Trophoblast cell (in vitro differentiated cells and primary cell): ENCODE data around the gene NKAIN4.

Experiments
- DNase-seq, 2 donors: peaks; one replicate each; pipeline ENCODE4 v3.0.0-alpha.2; 2016
- H2AFZ ChIP-seq: 2 replicates; pipeline ENCODE4 v1.6.1; 2013; ENCODE audit warnings: low read length, moderate library complexity, mild to moderate bottlenecking; ENCODE audit not compliant: insufficient read depth, poor library complexity
- H2AK5ac ChIP-seq: 2 replicates; pipeline ENCODE4 v1.6.1; 2013; ENCODE audit warnings: mild to moderate bottlenecking, low read length
- H2BK120ac ChIP-seq: 2 replicates; pipeline ENCODE4 v1.6.1; 2013; ENCODE audit warnings: low read length, mild to moderate bottlenecking, moderate library complexity; ENCODE audit not compliant: insufficient read depth, poor library complexity
- H2BK12ac ChIP-seq: 2 replicates; pipeline ENCODE4 v1.6.1; 2013; ENCODE audit warnings: mild to moderate bottlenecking, low read length, moderate library complexity
- H2BK5ac ChIP-seq: 2 replicates; pipeline ENCODE4 v1.6.1; 2013; ENCODE audit warnings: low read length, low read depth, moderate library complexity, mild to moderate bottlenecking; ENCODE audit not compliant: poor library complexity
- H3K14ac ChIP-seq: 2 replicates; pipeline ENCODE4 v1.6.1; 2013; ENCODE audit warnings: mild to moderate bottlenecking, low read length
- H3K18ac ChIP-seq: 2 replicates; pipeline ENCODE4 v1.6.1; 2013; ENCODE audit warnings: mild to moderate bottlenecking, low read length
- H3K23ac ChIP-seq: 2 replicates; pipeline ENCODE4 v1.6.1; 2013; ENCODE audit warnings: low read length
- H3K27ac ChIP-seq: 2 replicates; pipeline ENCODE4 v1.5.1; 2013; ENCODE audit warnings: low read depth, mild to moderate bottlenecking, inconsistent platforms, low read length, moderate library complexity
- H3K27me3 ChIP-seq: 2 replicates; pipeline ENCODE4 v1.6.1; 2013; ENCODE audit warnings: inconsistent platforms, mild to moderate bottlenecking, low read length, moderate library complexity; ENCODE audit not compliant: insufficient read depth
- H3K36me3 ChIP-seq, 2 experiments: 1 replicate in 1 of 2; 2 replicates in 1 of 2; pipeline ENCODE4 v1.6.1; 2013; ENCODE audit warnings: low read length in 2 of 2, mild to moderate bottlenecking in 2 of 2, moderate library complexity in 1 of 2; ENCODE audit not compliant: insufficient read depth in 2 of 2, control insufficient read depth in 1 of 2
- H3K4ac ChIP-seq: 2 replicates; pipeline ENCODE4 v1.6.1; 2013; ENCODE audit warnings: low read depth, mild to moderate bottlenecking, low read length, moderate library complexity
- H3K4me1 ChIP-seq, 2 experiments: 1 replicate in 1 of 2; 2 replicates in 1 of 2; pipeline ENCODE4 v1.6.1; 2013; ENCODE audit warnings: low read length in 2 of 2, mild to moderate bottlenecking in 2 of 2, moderate library complexity in 1 of 2; ENCODE audit not compliant: insufficient read depth in 2 of 2, control insufficient read depth in 1 of 2
- H3K4me2 ChIP-seq: 2 replicates; pipeline ENCODE4 v1.6.1; 2013; ENCODE audit warnings: inconsistent platforms, mild to moderate bottlenecking, low read length, moderate library complexity
- H3K4me3 ChIP-seq: 2 replicates; pipeline ENCODE4 v1.5.1; 2013; ENCODE audit warnings: mild to moderate bottlenecking, low read depth, low read length, inconsistent platforms
- H3K79me1 ChIP-seq: one replicate; pipeline ENCODE4 v1.6.1; 2013; ENCODE audit warnings: low read length
- H3K79me2 ChIP-seq: 2 replicates; pipeline ENCODE4 v1.6.1; 2013; ENCODE audit warnings: low read length, mild to moderate bottlenecking; ENCODE audit not compliant: control insufficient read depth, insufficient read depth, poor library complexity
- H3K9ac ChIP-seq: 2 replicates; pipeline ENCODE4 v1.6.1; 2013; ENCODE audit warnings: mild to moderate bottlenecking, low read length
- H3K9me3 ChIP-seq: 2 replicates; pipeline ENCODE4 v1.6.1; 2013; ENCODE audit warnings: low read depth, mild to moderate bottlenecking, control low read depth, inconsistent platforms, low read length; ENCODE audit not compliant: insufficient read depth
- H4K12ac ChIP-seq: 2 replicates; pipeline ENCODE4 v1.6.1; 2013; ENCODE audit warnings: low read depth, mild to moderate bottlenecking, low read length, moderate library complexity
- H4K8ac ChIP-seq: 2 replicates; pipeline ENCODE4 v1.6.1; 2013; ENCODE audit warnings: low read depth, mild to moderate bottlenecking, low read length, moderate library complexity
- H4K91ac ChIP-seq: one replicate; pipeline ENCODE4 v1.6.1; 2013; ENCODE audit warnings: low read depth, mild to moderate bottlenecking, low read length, moderate library complexity
- WGBS: extraction: QIAGEN DNeasy Blood & Tissue Kit; methylation state at CpG from one replicate; pipeline ENCODE4 v1.1.7; 2013; ENCODE audit warnings: missing lambda C conversion rate; ENCODE audit not compliant: insufficient read length, insufficient coverage; ENCODE audit errors: extremely low coverage; 5-methylcytosine and 5-hydroxymethylcytosine counted together

Gene NKAIN4

GRCh38 chr20:63297796-63298572, 43.7 kb upstream of the NKAIN4 start:
- Histone ChIP-seq H4K91ac (no peak overlapping the region), H3K9me3 (peaks cover 3% of the 10 kb centered on the region)

GRCh38 chr20:63297371-63297781, 43.1 kb upstream of the NKAIN4 start:
- H4K12ac ChIP-seq = no peak overlapping the region
- no peak overlapping the region for H3K27ac ChIP-seq
- WGBS = no CpG with 5 or more reads among the region's 11 CpGs

More at GRCh38 chr20:63297796-63298572, 43.7 kb upstream of the NKAIN4 start:
- Histone ChIP-seq H4K12ac (no peak overlapping the region), H2BK120ac (no peak overlapping the region), H3K79me2 (no peaks in the 10 kb centered on the region), H3K4me2 (no peak overlapping the region), H3K27me3 (no peaks in the 10 kb centered on the region), H3K23ac (no peak overlapping the region), H3K14ac (no peak overlapping the region), H3K27ac (no peak overlapping the region), H2AFZ (no peak overlapping the region), H3K4me3 (peak overlapping the region; percentile 0), H2AK5ac (no peak overlapping the region), H3K4me1 (no peaks in the 10 kb centered on the region), H3K79me1 (no peaks in the 10 kb centered on the region), H3K4ac (no peak overlapping the region), H3K36me3 (no peaks in the 10 kb centered on the region), H4K8ac (no peak overlapping the region), H2BK5ac (no peak overlapping the region), H3K18ac (no peak overlapping the region), H3K9ac (no peak overlapping the region), H2BK12ac (no peak overlapping the region)
- no CpG with 5 or more reads among the region's 16 CpGs for WGBS
- DNase-seq = no peak

GRCh38 chr20:63296531-63297299, 42.5 kb upstream of the NKAIN4 start:
- no peak overlapping the region for H4K12ac ChIP-seq
- H3K27ac ChIP-seq = no peak overlapping the region
- H2BK120ac ChIP-seq = no peak overlapping the region
- no peak overlapping the region for H2AFZ ChIP-seq
- H4K8ac ChIP-seq = no peak overlapping the region
- H3K23ac ChIP-seq = no peak overlapping the region
- no peak overlapping the region for H3K9ac ChIP-seq
- no peaks in the 10 kb centered on the region for H3K27me3 ChIP-seq
- no peak overlapping the region for H2AK5ac ChIP-seq
- no peaks in the 10 kb centered on the region for H3K36me3 ChIP-seq
- H3K79me2 ChIP-seq = no peaks in the 10 kb centered on the region
- no peak overlapping the region for H3K4me3 ChIP-seq
- WGBS = no CpG with 5 or more reads among the region's 18 CpGs
- H3K4ac ChIP-seq = no peak overlapping the region
- H3K14ac ChIP-seq = no peak overlapping the region
- H3K79me1 ChIP-seq = no peaks in the 10 kb centered on the region
- no peak overlapping the region for H4K91ac ChIP-seq
- H3K18ac ChIP-seq = no peak overlapping the region
- H3K9me3 ChIP-seq = peaks cover 3% of the 10 kb centered on the region
- H2BK12ac ChIP-seq = no peak overlapping the region
- no peaks in the 10 kb centered on the region for H3K4me1 ChIP-seq
- H2BK5ac ChIP-seq = no peak overlapping the region
- DNase-seq = no peak
- H3K4me2 ChIP-seq = no peak overlapping the region

More at GRCh38 chr20:63297371-63297781, 43.1 kb upstream of the NKAIN4 start:
- Histone ChIP-seq H3K18ac (no peak overlapping the region), H3K27me3 (no peaks in the 10 kb centered on the region), H4K8ac (no peak overlapping the region), H4K91ac (no peak overlapping the region), H3K79me1 (no peaks in the 10 kb centered on the region), H2BK5ac (no peak overlapping the region), H3K36me3 (no peaks in the 10 kb centered on the region), H3K4ac (no peak overlapping the region), H3K14ac (no peak overlapping the region), H3K9me3 (peaks cover 3% of the 10 kb centered on the region), H3K23ac (no peak overlapping the region), H2BK12ac (no peak overlapping the region), H2AK5ac (no peak overlapping the region), H2BK120ac (no peak overlapping the region), H3K79me2 (no peaks in the 10 kb centered on the region), H3K4me2 (no peak overlapping the region), H2AFZ (no peak overlapping the region), H3K4me3 (no peak overlapping the region), H3K4me1 (no peaks in the 10 kb centered on the region), H3K9ac (no peak overlapping the region)
- DNase-seq = no peak

- DNase-seq = no peak
Observed at GRCh38 chr20:63295846-63296245, 41.6 kb upstream of the NKAIN4 start.

More at GRCh38 chr20:63295846-63296245, 41.6 kb upstream of the NKAIN4 start:
- Histone ChIP-seq H2BK5ac (no peak overlapping the region), H3K18ac (no peak overlapping the region), H3K79me2 (no peaks in the 10 kb centered on the region), H2BK120ac (no peak overlapping the region), H4K12ac (no peak overlapping the region), H2AK5ac (no peak overlapping the region), H3K4me1 (peaks cover 0 to 3% of the 10 kb centered on the region in 2 experiments), H3K4ac (no peak overlapping the region), H3K79me1 (no peaks in the 10 kb centered on the region), H3K4me2 (no peak overlapping the region), H3K36me3 (no peaks in the 10 kb centered on the region), H3K9ac (no peak overlapping the region), H3K27me3 (no peaks in the 10 kb centered on the region), H3K4me3 (no peak overlapping the region), H3K9me3 (peaks cover 3% of the 10 kb centered on the region), H3K27ac (no peak overlapping the region), H2AFZ (no peak overlapping the region), H3K14ac (no peak overlapping the region), H2BK12ac (no peak overlapping the region), H4K91ac (no peak overlapping the region), H4K8ac (no peak overlapping the region), H3K23ac (no peak overlapping the region)
- no CpG with 5 or more reads among the region's 20 CpGs for WGBS
